Activated T-helper 1 cell treated with Interleukin-2 at 50 U/mL for 16 hours (primary cell): Measurements from ENCODE around the gene GPS2.
A peak's percentile ranks its signal among the peaks of the same experiment; 100 is the strongest.
"Not testable (repeated sequence)": the region's sequence is repeated elsewhere in the genome, so short reads cannot be mapped to it uniquely, and the experiment has no call there.

Source experiments
- DNase-seq: peaks from one replicate; pipeline ENCODE4 v3.0.0-alpha.2; 2020; ENCODE audit warnings: low read depth

The GPS2 gene

GRCh38 chr17:7337600-7337999 lies 22.4 kb upstream of the GPS2 start:
- DNase-seq: not testable (repeated sequence)

- DNase-seq: peak; percentile 82
Measured at GRCh38 chr17:7336240-7337175, 21.3 kb upstream of the GPS2 start, which contains the start of gene ACAP1. Gene ACAP1, plus strand, starts transcription at chr17:7336529. Its CDS starts 206 bp downstream, at chr17:7336735.

- not testable (repeated sequence) for DNase-seq
Measured at GRCh38 chr17:7335765-7336164, 20.6 kb upstream of the GPS2 start.

DNA sequence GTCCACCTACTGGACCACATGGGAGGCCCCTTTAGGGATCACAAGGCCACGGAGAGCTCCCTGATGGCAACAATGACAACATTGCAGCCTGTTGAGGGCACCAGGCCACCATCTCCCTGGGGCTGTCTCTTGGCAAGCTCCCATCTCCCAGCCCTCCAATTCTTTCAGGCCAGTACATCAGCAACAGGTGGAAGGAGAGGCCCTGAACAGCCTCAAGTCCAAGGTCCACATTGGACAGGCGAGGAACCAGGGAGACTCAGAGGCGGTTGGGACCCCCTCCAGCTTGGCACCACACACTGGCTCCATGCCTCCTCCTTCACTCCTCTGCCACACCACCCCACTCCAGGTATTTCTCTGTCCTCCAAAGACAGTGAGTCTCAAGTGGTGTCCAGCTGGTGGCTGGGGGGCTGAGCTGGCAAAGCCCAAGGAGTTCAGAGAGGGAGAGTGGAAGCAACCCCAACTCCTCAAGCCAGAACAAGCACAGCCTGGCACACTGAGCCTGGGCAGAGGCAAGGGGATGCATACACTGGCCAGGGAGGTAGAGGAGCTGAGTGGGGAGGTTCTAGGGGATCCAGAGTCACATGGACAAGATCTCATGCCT lies 19.9 kb upstream of the GPS2 start:
- DNase-seq: no peak

DNA sequence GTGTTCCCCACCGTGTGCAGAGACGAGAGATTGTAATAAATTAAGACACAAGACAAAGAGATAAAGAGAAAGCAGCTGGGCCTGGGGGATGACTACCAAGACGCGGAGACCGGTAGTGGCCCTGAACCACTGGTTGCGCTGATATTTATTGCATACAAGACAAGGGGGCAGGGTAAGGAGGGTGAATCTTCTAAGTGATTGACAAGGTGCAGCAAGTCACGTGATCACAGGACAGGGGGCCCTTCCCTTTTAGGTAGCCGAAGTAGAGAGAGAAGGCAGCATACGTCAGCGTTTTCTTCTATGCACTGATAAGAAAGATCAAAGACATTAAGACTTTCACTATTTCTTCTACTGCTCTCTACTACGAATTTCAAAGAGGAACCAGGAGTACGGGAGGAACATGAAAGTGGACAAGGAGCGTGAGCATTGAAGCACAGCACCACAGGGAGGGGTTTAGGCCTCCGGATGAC lies 17.5 kb upstream of the GPS2 start:
- not testable (repeated sequence) for DNase-seq

DNA sequence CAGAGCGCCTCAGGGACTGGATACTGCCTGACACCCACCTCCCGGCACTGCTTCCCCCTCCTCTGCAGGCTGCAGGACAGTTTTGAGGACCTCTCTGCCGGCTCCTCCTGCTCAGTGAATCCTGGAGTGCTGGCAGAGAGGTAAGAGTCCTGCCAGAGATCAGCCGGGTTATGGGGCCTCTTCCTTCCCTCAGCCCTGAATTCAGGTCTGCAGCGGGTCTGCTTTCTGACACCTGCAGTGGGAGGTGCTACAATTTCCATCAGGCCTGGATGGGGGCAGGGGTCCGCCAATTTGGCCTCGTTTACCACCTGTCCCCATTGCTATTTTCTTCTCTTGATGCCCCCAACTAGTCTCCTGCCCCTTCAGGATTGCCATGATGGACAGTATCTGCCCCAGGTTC lies 17.0 kb upstream of the GPS2 start:
- DNase-seq: no peak

DNA sequence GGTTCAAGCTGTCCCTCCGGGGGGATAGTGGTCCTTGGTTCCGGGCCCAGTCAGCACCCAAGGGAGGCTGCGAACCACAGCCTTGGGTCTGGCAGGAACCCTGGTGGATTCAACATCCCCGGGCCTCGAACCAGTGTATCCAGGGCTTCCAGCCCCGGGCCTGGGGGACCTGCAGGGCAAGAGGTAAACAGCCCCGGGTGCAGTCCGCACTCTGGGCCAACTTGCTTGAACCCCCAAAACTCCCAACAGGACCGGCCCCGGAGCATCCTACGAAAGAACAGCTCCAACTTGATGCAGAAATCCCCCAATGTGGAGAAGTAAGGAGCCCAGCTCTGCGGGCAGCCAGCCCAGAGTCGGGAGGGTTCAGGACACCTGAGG lies 15.5 kb upstream of the GPS2 start:
- DNase-seq: no peak

- DNase-seq: peak; percentile 62
Measured at GRCh38 chr17:7329997-7330637, 15.0 kb upstream of the GPS2 start.

DNA sequence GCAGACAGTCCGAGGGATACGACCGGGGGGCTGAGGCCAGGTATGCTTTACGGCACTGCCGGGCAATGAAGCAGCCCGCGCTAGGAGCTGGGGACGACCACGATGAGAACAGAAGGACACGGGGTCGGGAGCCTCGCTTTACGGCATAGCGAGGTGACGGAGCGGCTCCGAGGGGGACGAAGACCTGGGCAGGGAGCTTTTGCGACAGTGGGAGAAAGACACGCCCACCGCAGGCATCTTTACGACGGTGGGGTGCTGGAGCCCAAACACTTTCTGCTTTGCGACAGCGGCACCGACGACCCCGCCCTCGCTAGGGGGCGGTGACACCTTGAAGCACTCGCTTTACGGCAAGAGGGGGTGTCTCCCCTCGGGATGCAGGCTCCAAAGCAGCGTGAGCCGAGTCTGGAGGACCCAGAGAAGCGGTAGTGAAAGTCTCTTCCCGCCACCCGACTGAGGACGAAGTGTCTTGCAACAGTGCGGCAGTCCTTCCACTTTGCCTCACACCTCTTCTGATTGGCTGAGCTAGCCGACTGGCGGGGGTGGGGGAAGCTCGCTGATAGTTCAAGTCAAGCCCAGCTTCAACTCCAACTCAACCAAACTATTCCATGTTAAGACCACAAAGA lies 14.3 kb upstream of the GPS2 start:
- peak; percentile 91 for DNase-seq

DNA sequence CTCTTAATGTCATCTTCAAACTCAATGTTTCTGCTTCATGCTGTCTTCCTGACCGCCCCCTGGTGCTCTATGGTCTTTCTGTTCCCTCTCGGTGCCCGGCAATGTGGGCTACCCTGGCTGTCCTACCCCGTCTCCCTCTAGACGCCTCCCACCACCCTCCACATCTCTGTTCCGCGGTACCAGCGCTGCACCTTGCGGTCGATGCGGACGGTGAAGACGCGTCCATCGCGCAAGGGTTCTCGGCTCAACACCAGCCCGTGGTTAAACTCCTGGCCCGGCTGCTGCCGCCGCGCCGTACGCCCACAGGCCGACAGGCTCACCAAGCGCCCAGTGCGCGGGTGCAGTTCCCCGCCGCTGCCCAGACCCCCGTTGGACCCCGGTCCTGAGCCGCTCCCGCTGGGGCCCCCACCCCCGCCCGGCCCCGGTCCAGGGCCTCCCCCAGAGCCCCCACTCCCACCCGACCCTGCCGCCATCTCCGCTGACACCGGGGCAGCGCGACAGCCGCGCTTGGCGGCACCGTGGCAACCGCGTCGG lies 13.7 kb upstream of the GPS2 start, which contains the start of gene NEURL4:
TSS of gene NEURL4 (minus strand) at position 496 of the 534 bp plus-strand sequence. CDS start at position 473, 23 bp downstream.
- DNase-seq: no peak

DNA sequence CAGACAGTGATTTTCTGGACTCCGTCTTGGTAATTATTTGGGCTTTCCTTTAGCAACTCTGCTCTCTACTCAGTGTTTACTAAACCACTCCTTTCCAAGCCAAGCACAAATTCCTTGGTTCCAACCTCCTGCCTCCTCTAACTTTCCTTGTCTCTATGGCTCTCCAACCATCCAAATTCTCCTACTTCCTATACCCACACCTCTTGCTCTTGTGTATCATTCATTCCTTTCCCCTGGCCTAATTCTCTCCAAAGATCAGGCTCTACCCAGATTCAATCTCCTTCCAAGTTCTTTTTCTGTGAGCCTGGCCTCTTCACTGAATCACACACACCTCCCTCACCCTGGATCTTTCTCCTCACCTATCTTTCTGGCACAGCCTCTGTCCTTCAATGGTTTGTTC lies 12.8 kb upstream of the GPS2 start:
- DNase-seq: no peak

- DNase-seq: no peak
Measured at GRCh38 chr17:7327501-7327900, 12.3 kb upstream of the GPS2 start.

- DNase-seq: no peak
Measured at GRCh38 chr17:7327056-7327455, 11.9 kb upstream of the GPS2 start.

GRCh38 chr17:7326186-7326585 lies 11.0 kb upstream of the GPS2 start:
- DNase-seq: no peak

- DNase-seq: no peak
Measured at GRCh38 chr17:7325031-7325528, 9.9 kb upstream of the GPS2 start.

DNA sequence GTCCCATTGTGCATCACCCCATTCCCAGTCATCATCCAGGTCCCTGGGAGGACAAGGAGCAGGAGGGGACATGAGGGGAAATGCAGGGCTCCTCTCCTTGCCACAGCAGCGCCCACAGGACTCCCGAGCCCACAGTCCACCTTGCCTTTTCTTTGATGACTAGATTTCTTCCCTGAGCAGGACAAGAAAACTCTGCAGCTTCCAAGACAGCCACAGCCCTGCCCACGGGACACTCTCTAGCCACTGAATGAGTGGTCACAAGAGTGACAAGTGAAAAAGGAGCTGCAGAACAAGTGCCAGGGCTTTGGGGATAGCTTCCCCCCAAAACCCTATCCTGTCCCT lies 9.2 kb upstream of the GPS2 start:
- DNase-seq: no peak

DNA sequence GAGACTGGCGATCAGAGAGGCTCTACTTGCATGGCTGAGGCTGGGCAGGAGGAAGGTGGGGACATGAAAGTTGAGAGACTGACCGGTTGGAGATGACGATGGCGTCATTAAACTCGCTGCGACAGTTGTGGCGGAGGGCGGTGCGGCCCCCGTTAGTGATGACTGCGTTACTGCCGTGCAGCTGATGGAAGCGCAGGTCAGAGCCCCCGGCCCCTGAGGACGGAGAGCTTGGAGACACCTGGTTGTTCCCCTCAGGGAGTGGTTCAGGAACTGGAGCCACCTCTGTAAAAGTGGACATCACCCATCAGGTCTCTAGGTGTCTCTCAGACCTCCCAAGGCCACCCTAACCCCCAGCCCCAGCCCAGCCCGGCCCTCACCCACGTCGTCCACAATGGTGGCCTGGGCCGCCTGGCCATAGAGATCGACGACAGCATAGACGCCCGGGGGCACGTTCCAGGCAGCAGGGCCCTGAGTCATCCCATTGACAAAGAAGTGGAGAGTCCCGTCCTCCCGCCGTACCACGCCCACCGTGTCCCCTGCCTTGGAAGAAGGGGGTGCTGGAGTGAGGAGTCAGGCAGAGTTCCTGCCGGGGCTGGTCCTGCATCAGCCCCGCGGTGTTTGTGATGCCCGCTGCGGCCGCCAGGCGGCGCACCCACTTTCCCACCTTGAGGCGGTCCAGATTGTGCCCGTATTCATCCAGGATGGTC lies 8.7 kb upstream of the GPS2 start:
- peak; percentile 50 for DNase-seq

DNA sequence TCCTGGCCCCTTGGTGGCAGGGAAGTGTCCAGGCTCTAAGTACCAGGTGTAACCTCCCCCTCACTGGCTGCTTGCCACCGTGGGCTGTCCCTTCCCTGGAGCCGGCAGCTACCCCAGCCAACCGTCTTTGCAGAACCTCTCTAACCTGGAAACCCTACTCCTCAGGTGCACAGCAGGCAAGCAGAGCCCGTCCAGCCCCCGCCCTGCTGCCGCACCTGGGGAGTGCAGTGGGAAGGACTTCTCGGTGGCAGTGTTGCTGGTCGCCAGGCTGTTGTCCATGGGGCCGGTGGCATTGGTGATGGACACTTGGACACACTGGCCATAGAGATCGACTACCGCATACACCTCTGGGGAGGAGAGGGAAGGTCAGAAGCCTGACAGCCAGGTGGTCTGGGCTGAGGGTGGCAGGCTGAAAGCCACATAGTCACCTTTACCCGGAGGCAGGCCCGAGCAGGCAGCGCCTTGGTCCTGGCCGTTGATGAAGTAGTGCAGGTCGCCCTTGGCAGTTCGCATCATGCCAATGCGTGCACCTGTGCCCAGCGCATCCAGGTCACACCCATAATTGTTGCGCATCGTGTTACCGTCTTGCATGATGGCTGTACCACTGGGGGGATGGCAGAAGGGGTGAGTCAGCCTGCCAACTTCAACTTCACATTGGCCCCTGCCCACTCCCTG lies 7.5 kb upstream of the GPS2 start:
- no peak for DNase-seq

DNA sequence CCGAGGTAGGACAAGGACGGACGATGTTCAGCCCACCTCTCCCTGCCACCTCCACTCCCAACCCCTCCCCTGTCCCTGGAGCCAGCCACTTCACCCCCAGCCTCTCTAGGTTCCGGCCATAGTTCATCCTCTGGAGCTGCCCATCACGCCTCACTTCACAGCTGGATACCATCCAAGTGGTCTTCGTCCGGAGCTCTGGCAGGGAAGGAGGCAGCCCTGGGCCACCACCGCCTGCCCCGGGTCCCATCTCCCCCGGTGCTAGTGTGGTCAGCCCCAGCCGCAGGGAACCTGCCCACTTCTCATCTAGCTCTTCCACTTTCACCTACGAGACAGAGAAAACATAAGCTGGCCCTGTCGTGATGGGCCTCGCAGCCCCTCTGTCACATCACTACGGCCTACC lies 6.3 kb upstream of the GPS2 start:
- DNase-seq: no peak

GRCh38 chr17:7318121-7318860 lies 3.1 kb upstream of the GPS2 start:
- DNase-seq: no peak
